GM23338 (cell line): ENCODE measurements around the gene MIA. TPM values are rescaled to one million over a fixed set of nuclear protein-coding genes. Genes with fewer than 3 reads are reported as not detected.

ENCODE experiments used
- ATAC-seq: fragments of 200-7000 bp; cut with Tn5 transposase; 3 replicates; pipeline ENCODE4 v1.9.1; 2020
- DNase-seq: peaks from one replicate; pipeline ENCODE4 v3.0.0-alpha.2; 2015; ENCODE audit warnings: low spot score
- H2AFZ ChIP-seq: fragments of 200-600 bp; sonication (generic); 2 replicates; pipeline ENCODE4 v1.8.0; 2016; ENCODE audit warnings: antibody characterized with exemption, mild to moderate bottlenecking, moderate library complexity
- H3F3A ChIP-seq: fragments of 200-600 bp; sonication (generic); replicated peaks from 2 replicates; pipeline ENCODE4 v1.8.0; 2017; ENCODE audit warnings: antibody characterized with exemption, mixed run types, low read depth
- H3K27ac ChIP-seq: fragments of 200-600 bp; sonication (generic); 2 replicates; pipeline ENCODE4 v1.6.1; 2016; ENCODE audit warnings: low read depth
- H3K27me3 ChIP-seq: fragments of 200-600 bp; sonication (generic); 2 replicates; pipeline ENCODE4 v1.8.0; 2016; ENCODE audit warnings: mild to moderate bottlenecking, mixed run types, moderate library complexity; ENCODE audit not compliant: insufficient read depth
- H3K36me3 ChIP-seq: fragments of 200-600 bp; sonication (generic); 2 replicates; pipeline ENCODE4 v1.8.0; 2016; ENCODE audit warnings: mild to moderate bottlenecking; ENCODE audit not compliant: insufficient read depth
- H3K4me1 ChIP-seq: fragments of 200-600 bp; sonication (generic); 2 replicates; pipeline ENCODE4 v1.8.0; 2016; ENCODE audit warnings: mild to moderate bottlenecking, moderate library complexity; ENCODE audit not compliant: insufficient read depth
- H3K4me2 ChIP-seq: fragments of 200-600 bp; sonication (generic); 2 replicates; pipeline ENCODE4 v1.7.1; 2017; ENCODE audit warnings: mixed run types
- H3K4me3 ChIP-seq: fragments of 200-600 bp; sonication (generic); 2 replicates; pipeline ENCODE4 v1.6.1; 2016; ENCODE audit warnings: mixed run types
- H3K79me2 ChIP-seq: fragments of 200-600 bp; sonication (generic); replicated peaks from 2 replicates; pipeline ENCODE4 v1.8.0; 2017; ENCODE audit warnings: mild to moderate bottlenecking; ENCODE audit not compliant: insufficient read depth
- H3K9me2 ChIP-seq: fragments of 200-600 bp; sonication (generic); 2 replicates; pipeline ENCODE4 v1.8.0; 2017; ENCODE audit not compliant: insufficient read depth
- H4K20me1 ChIP-seq: fragments of 200-600 bp; sonication (generic); replicated peaks from 2 replicates; pipeline ENCODE4 v1.8.0; 2017; ENCODE audit warnings: mild to moderate bottlenecking; ENCODE audit not compliant: insufficient read depth
- H3K27ac Mint-ChIP-seq: 2 replicates; pipeline ENCODE4 v1.8.0; 2020; ENCODE audit warnings: inconsistent platforms, mild to moderate bottlenecking, moderate library complexity, mixed read lengths
- H3K27me3 Mint-ChIP-seq: 3 replicates; pipeline ENCODE4 v1.8.0; 2022; ENCODE audit warnings: low read depth, mild to moderate bottlenecking, moderate library complexity, mixed read lengths, inconsistent platforms; ENCODE audit not compliant: insufficient read depth, poor library complexity
- H3K36me3 Mint-ChIP-seq: 3 replicates; pipeline ENCODE4 v1.8.0; 2021; ENCODE audit warnings: low read depth, mild to moderate bottlenecking, inconsistent platforms, moderate library complexity, mixed read lengths
- H3K4me1 Mint-ChIP-seq: 3 replicates; pipeline ENCODE4 v1.8.0; 2020; ENCODE audit warnings: mild to moderate bottlenecking, inconsistent platforms, mixed read lengths
- H3K4me3 Mint-ChIP-seq: 3 replicates; pipeline ENCODE4 v1.8.0; 2021; ENCODE audit warnings: moderate library complexity, mild to moderate bottlenecking, inconsistent platforms, mixed read lengths
- H3K9me3 Mint-ChIP-seq: 3 replicates; pipeline ENCODE4 v1.8.0; 2020; ENCODE audit warnings: moderate library complexity, mild to moderate bottlenecking, inconsistent platforms, mixed read lengths
- CREB1 ChIP-seq: fragments of 250-450 bp; sonication (Bioruptor Pico); IDR thresholded peaks from 2 replicates; pipeline ENCODE4 v1.5.0; 2020; ENCODE audit warnings: low read depth, mild to moderate bottlenecking, moderate library complexity
- CTCF ChIP-seq, 2 experiments: fragments of 200-600 bp in 1 of 2; sonication (generic) in 1 of 2; conservative IDR thresholded peaks; 2 replicates each; pipeline versions ENCODE4 v1.5.1 to v1.6.1; 2016 to 2017; ENCODE audit warnings: antibody characterized with exemption in 2 of 2, low read depth in 2 of 2, mild to moderate bottlenecking in 2 of 2, moderate library complexity in 1 of 2
- ETS1 ChIP-seq: IDR thresholded peaks from 2 replicates; pipeline ENCODE4 v1.6.1; 2016; ENCODE audit warnings: antibody characterized with exemption
- EZH2 ChIP-seq: fragments of 200-600 bp; sonication (generic); IDR thresholded peaks from one replicate; pipeline ENCODE4 v1.8.0; 2017; ENCODE audit warnings: antibody characterized with exemption, mild to moderate bottlenecking, low read depth; ENCODE audit not compliant: unreplicated experiment
- EZH2phosphoT487 ChIP-seq: fragments of 200-600 bp; sonication (generic); IDR thresholded peaks from one replicate; pipeline ENCODE4 v1.8.1; 2018; ENCODE audit warnings: antibody characterized with exemption; ENCODE audit not compliant: unreplicated experiment
- JUNB ChIP-seq: IDR thresholded peaks from one replicate; pipeline ENCODE4 v1.6.1; 2016; ENCODE audit warnings: antibody characterized with exemption; ENCODE audit not compliant: unreplicated experiment
- NANOG ChIP-seq: IDR thresholded peaks from 2 replicates; pipeline ENCODE4 v1.6.1; 2016; ENCODE audit warnings: antibody characterized with exemption, borderline replicate concordance
- POLR2AphosphoS5 ChIP-seq: IDR thresholded peaks from 2 replicates; pipeline ENCODE4 v1.6.1; 2016; ENCODE audit warnings: antibody characterized with exemption, low read depth
- REST ChIP-seq: IDR thresholded peaks from one replicate; pipeline ENCODE4 v1.6.1; 2018; ENCODE audit warnings: antibody characterized with exemption; ENCODE audit not compliant: unreplicated experiment
- STAT1 ChIP-seq: IDR thresholded peaks from one replicate; pipeline ENCODE4 v1.6.1; 2016; ENCODE audit warnings: antibody characterized with exemption; ENCODE audit not compliant: unreplicated experiment
- ZNF114 ChIP-seq: fragments of 250-450 bp; sonication (Bioruptor Pico); IDR thresholded peaks from 2 replicates; pipeline ENCODE4 v1.5.0; 2020; ENCODE audit warnings: mild to moderate bottlenecking, moderate library complexity
- ZNF331 ChIP-seq: fragments of 250-450 bp; sonication (Bioruptor Pico); IDR thresholded peaks from 2 replicates; pipeline ENCODE4 v1.5.0; 2020; ENCODE audit warnings: low read depth, mild to moderate bottlenecking, moderate library complexity
- ZNF462 ChIP-seq: fragments of 250-450 bp; sonication (Bioruptor Pico); IDR thresholded peaks from 2 replicates; pipeline ENCODE4 v1.5.0; 2020; ENCODE audit warnings: mild to moderate bottlenecking, moderate library complexity
- polyA plus RNA-seq: library from polyadenylated mRNA; unstranded; fragments of >200 nt; fragmentation: Nextera tagmentation; extraction: Ambion mirVana; gene quantifications from 2 replicates; pipeline ENCODE4 v1.2.1, GENCODE V29; 2016
- total RNA-seq: library from RNA; depleted of rRNA; stranded (reverse); fragments of >200 nt; shearing (Covaris generic); gene quantifications from 2 replicates; pipeline ENCODE4 v1.2.3, GENCODE V29; 2014

MIA gene
- total and polyA plus RNA-seq, 2 experiments from 2014 or later = not detected

GRCh38 chr19:40742886-40743285 lies 32.4 kb upstream of the MIA start:
- peaks cover 15% of the 10 kb centered on the region for H3K4me1 Mint-ChIP-seq
- H4K20me1 ChIP-seq = no peaks in the 10 kb centered on the region
- H3K4me1 ChIP-seq = peaks cover 12% of the 10 kb centered on the region
- DNase-seq (no peak), ATAC-seq (no peak)
- no peak overlapping the region for H3K27ac Mint-ChIP-seq
- TF ChIP-seq ZNF462 = no peak
- no peak for TF ChIP-seq CREB1 (CRISPR knock-in tag)
- TF ChIP-seq ZNF114 (CRISPR knock-in tag) = no peak
- no peak for TF ChIP-seq ZNF331 (CRISPR knock-in tag)
- no peak for TF ChIP-seq STAT1
- no peak for TF ChIP-seq POLR2AphosphoS5
- TF ChIP-seq NANOG = no peak
- no peak for TF ChIP-seq EZH2phosphoT487
- no peak for TF ChIP-seq CTCF (conservative IDR thresholded peaks at IDR 0.05; ENCODE audit: low read depth in 2 of 2)
- no peak for TF ChIP-seq ETS1
- no peak for TF ChIP-seq REST
- no peak for TF ChIP-seq JUNB
- TF ChIP-seq EZH2 = no peak
- no peak overlapping the region for H3K27ac ChIP-seq
- no peaks in the 10 kb centered on the region for H3K9me2 ChIP-seq
- H3K27me3 Mint-ChIP-seq = peaks cover 19% of the 10 kb centered on the region
- no peak overlapping the region for H3K4me2 ChIP-seq
- H3K79me2 ChIP-seq = no peaks in the 10 kb centered on the region
- H3F3A ChIP-seq = no peaks in the 10 kb centered on the region
- no peaks in the 10 kb centered on the region for H3K27me3 ChIP-seq
- no peaks in the 10 kb centered on the region; the same call in 1 of the 2 replicates for H3K36me3 ChIP-seq
- H2AFZ ChIP-seq = no peak overlapping the region
- H3K9me3 Mint-ChIP-seq = 0 out of 3 replicates have a peak, but pooled peaks cover 3% of the 10 kb centered on the region
- H3K36me3 Mint-ChIP-seq = peaks cover 17% of the 10 kb centered on the region
- no peak overlapping the region for H3K4me3 ChIP-seq
- H3K4me3 Mint-ChIP-seq = no peak overlapping the region
